OCI-LY7 (cell line): Measurements from ENCODE around the gene MAGEF1. TPM values are rescaled to one million over a fixed set of nuclear protein-coding genes. Genes with fewer than 3 reads are reported as not detected.

Experiments used
- BruUV-seq: library from RNA; stranded (reverse); fragments of 400-500 nt; replicated peaks from 2 replicates; lab custom pipeline; 2021; lab: Mats Ljungman, UMichigan
- CTCF ChIA-PET: fragments of 300-600 bp; sonication (Branson Sonifier 250); formaldehyde crosslinking; loops from one replicate; lab custom pipeline; 2022; ENCODE audit warnings: antibody characterized with exemption; ENCODE audit not compliant: unreplicated experiment; lab: Charles Lee
- POLR2A ChIA-PET: fragments of 300-600 bp; sonication (Branson Sonifier 250); formaldehyde crosslinking; loops from one replicate; lab custom pipeline; 2022; ENCODE audit warnings: antibody characterized with exemption; lab: Charles Lee
- DNase-seq: peaks from one replicate; pipeline ENCODE4 v3.0.0-alpha.2; 2015; ENCODE audit warnings: low spot score
- H2AFZ ChIP-seq: fragments of 200-600 bp; sonication (generic), shearing (Covaris generic); 2 replicates; pipeline ENCODE4 v1.6.1; 2014; ENCODE audit warnings: mild to moderate bottlenecking, antibody characterized with exemption, low read length, moderate library complexity
- H3K27ac ChIP-seq: fragments of 200-600 bp; sonication (generic); 2 replicates; pipeline ENCODE4 v1.5.1; 2014; ENCODE audit warnings: mixed run types, low read depth, mild to moderate bottlenecking, moderate library complexity, low read length, inconsistent platforms; ENCODE audit not compliant: poor library complexity, severe bottlenecking
- H3K36me3 ChIP-seq: fragments of 200-600 bp; sonication (generic); 2 replicates; pipeline ENCODE4 v1.6.1; 2014; ENCODE audit warnings: mild to moderate bottlenecking, antibody characterized with exemption, low read length, moderate library complexity, mixed read lengths; ENCODE audit not compliant: insufficient read depth
- H3K4me1 ChIP-seq: fragments of 200-600 bp; sonication (generic); 2 replicates; pipeline ENCODE4 v1.5.1; 2014; ENCODE audit warnings: mild to moderate bottlenecking, low read length; ENCODE audit not compliant: insufficient read depth, poor library complexity, severe bottlenecking
- H3K4me2 ChIP-seq: fragments of 200-600 bp; sonication (generic); 2 replicates; pipeline ENCODE4 v1.6.1; 2014; ENCODE audit warnings: mild to moderate bottlenecking, low read length
- H3K4me3 ChIP-seq: fragments of 200-600 bp; sonication (generic); 2 replicates; pipeline ENCODE4 v1.5.1; 2014; ENCODE audit warnings: mild to moderate bottlenecking, low read depth, low read length; ENCODE audit not compliant: poor library complexity, severe bottlenecking
- H3K79me2 ChIP-seq: fragments of 200-600 bp; sonication (generic); 2 replicates; pipeline ENCODE4 v1.6.1; 2016; ENCODE audit warnings: low read depth, mild to moderate bottlenecking, low read length, moderate library complexity, mixed read lengths; ENCODE audit not compliant: insufficient read depth
- H3K9me2 ChIP-seq: fragments of 200-600 bp; sonication (generic); 2 replicates; pipeline ENCODE4 v1.6.1; 2016; ENCODE audit warnings: mild to moderate bottlenecking, low read length, mixed read lengths; ENCODE audit not compliant: insufficient read depth
- H3K9me3 ChIP-seq: fragments of 200-600 bp; sonication (generic); 2 replicates; pipeline ENCODE4 v1.6.1; 2014; ENCODE audit warnings: mild to moderate bottlenecking, mixed run types, low read length, mixed read lengths
- H4K20me1 ChIP-seq: fragments of 200-600 bp; sonication (generic); 2 replicates; pipeline ENCODE4 v1.6.1; 2014; ENCODE audit warnings: mild to moderate bottlenecking, antibody characterized with exemption, low read length, moderate library complexity, mixed read lengths; ENCODE audit not compliant: insufficient read depth
- CTCF ChIP-seq: fragments of 200-600 bp; sonication (generic); conservative IDR thresholded peaks from 2 replicates; pipeline ENCODE4 v1.5.1; 2014; ENCODE audit warnings: mild to moderate bottlenecking, antibody characterized with exemption, low read length, moderate library complexity, mixed read lengths
- EZH2phosphoT487 ChIP-seq: fragments of 200-600 bp; sonication (generic); IDR thresholded peaks from 2 replicates; pipeline ENCODE4 v1.6.1; 2018; ENCODE audit warnings: low read depth, borderline replicate concordance, mild to moderate bottlenecking, mixed run types, antibody characterized with exemption, low read length, moderate library complexity, mixed read lengths
- intact Hi-C: fragments of 100-400 bp; cut with micrococcal nuclease; formaldehyde crosslinking; loops from one replicate; pipeline ENCODE4 v1.10.0; 2022; ENCODE audit not compliant: unreplicated experiment
- total RNA-seq, 2 experiments: library from RNA; depleted of rRNA in 1 of 2; stranded (reverse); fragments of >200 nt in 1 of 2; shearing (Covaris generic) in 1 of 2; gene quantifications; 2 replicates each; pipeline ENCODE4 v1.2.3, GENCODE V29; 2014 to 2022

Gene MAGEF1
- total RNA-seq, 2 experiments from 2014 or later: 29.2 to 47.8 TPM

GRCh38 chr3:184694133-184694665 is 17.7 kb downstream of the MAGEF1 start:
- TF ChIP-seq EZH2phosphoT487: no peak
- TF ChIP-seq CTCF: no peak
- BruUV-seq: no TSS peak
- DNase-seq: no peak
- no peak overlapping the region for H3K4me2 ChIP-seq
- ChIA-PET POLR2A (interaction anchor here (0.6 kb wide), 1 partner anchor 1663 kb away, joined by 7 read pairs; no protein-coding TSS in a partner anchor), CTCF (no interaction called here)
- no peaks in the 10 kb centered on the region for H3K36me3 ChIP-seq
- no peaks in the 10 kb centered on the region for H3K4me1 ChIP-seq
- no peak overlapping the region for H2AFZ ChIP-seq
- intact Hi-C loops: no loop called here
- H4K20me1 ChIP-seq: no peaks in the 10 kb centered on the region
- H3K4me3 ChIP-seq: no peak overlapping the region
- H3K27ac ChIP-seq: no peak overlapping the region
- H3K9me3 ChIP-seq: no peaks in the 10 kb centered on the region
- H3K79me2 ChIP-seq: no peaks in the 10 kb centered on the region
- H3K9me2 ChIP-seq: no peaks in the 10 kb centered on the region

- no TSS peak for BruUV-seq
- H3K9me3 ChIP-seq: no peaks in the 10 kb centered on the region
- H3K79me2 ChIP-seq: no peaks in the 10 kb centered on the region
- TF ChIP-seq CTCF (no peak), EZH2phosphoT487 (no peak)
- POLR2A ChIA-PET: interaction anchor here (0.6 to 0.7 kb wide), 2 partner anchors 891 to 1662 kb away, joined by 3 to 7 read pairs; no protein-coding TSS in a partner anchor
- DNase-seq: no peak
- no peak overlapping the region for H3K27ac ChIP-seq
- H3K36me3 ChIP-seq: no peaks in the 10 kb centered on the region
- no peaks in the 10 kb centered on the region for H3K9me2 ChIP-seq
- CTCF ChIA-PET: no interaction called here
- no peak overlapping the region for H3K4me2 ChIP-seq
- no peak overlapping the region for H3K4me3 ChIP-seq
- no peak overlapping the region for H2AFZ ChIP-seq
- intact Hi-C loops: no loop called here
- no peaks in the 10 kb centered on the region for H3K4me1 ChIP-seq
- H4K20me1 ChIP-seq: no peaks in the 10 kb centered on the region
Observed at GRCh38 chr3:184693011-184693975, 18.6 kb downstream of the MAGEF1 start.
